ENCODE results near the gene WASHC2C. TPM values are rescaled to one million over a fixed set of nuclear protein-coding genes. Genes with fewer than 3 reads are reported as not detected.
"Not testable (repeated sequence)": the region's sequence is repeated elsewhere in the genome, so short reads cannot be mapped to it uniquely, and the experiment has no call there.

WASHC2C gene
- total and polyA plus RNA-seq, 2 donors (not counting 1 experiment from before 2014, with no cell fraction given) = 57.5 to 64.1 TPM

- TF ChIP-seq, protein P1, sequence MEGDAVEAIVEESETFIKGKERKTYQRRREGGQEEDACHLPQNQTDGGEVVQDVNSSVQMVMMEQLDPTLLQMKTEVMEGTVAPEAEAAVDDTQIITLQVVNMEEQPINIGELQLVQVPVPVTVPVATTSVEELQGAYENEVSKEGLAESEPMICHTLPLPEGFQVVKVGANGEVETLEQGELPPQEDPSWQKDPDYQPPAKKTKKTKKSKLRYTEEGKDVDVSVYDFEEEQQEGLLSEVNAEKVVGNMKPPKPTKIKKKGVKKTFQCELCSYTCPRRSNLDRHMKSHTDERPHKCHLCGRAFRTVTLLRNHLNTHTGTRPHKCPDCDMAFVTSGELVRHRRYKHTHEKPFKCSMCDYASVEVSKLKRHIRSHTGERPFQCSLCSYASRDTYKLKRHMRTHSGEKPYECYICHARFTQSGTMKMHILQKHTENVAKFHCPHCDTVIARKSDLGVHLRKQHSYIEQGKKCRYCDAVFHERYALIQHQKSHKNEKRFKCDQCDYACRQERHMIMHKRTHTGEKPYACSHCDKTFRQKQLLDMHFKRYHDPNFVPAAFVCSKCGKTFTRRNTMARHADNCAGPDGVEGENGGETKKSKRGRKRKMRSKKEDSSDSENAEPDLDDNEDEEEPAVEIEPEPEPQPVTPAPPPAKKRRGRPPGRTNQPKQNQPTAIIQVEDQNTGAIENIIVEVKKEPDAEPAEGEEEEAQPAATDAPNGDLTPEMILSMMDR (conservative IDR thresholded peaks at IDR 0.05 in 1 of 2, IDR thresholded peaks at IDR 0.05 in 1 of 2; ENCODE audit: low read depth in 1 of 2, low read length in 2 of 2) = no peak
- no peak for TF ChIP-seq EZH2 (IDR thresholded peaks at IDR 0.05; ENCODE audit: low read length, missing control alignments)
- no peaks in the 10 kb centered on the region for H3K27me3 ChIP-seq (ENCODE audit: control insufficient read depth, insufficient read depth, low read length)
Observed at GRCh38 chr10:45819552-45819951, 92.5 kb downstream of the WASHC2C start.

GRCh38 chr10:45820107-45820830 is 93.2 kb downstream of the WASHC2C start:
- H3K27ac ChIP-seq (ENCODE audit: insufficient read depth, low read length); H3K79me2 ChIP-seq (ENCODE audit: control insufficient read depth, insufficient read depth, low read length); H4K20me1 ChIP-seq (ENCODE audit: control insufficient read depth, extremely low read depth, insufficient read depth, low read length); H3K27me3 ChIP-seq (ENCODE audit: control insufficient read depth, insufficient read depth, low read length); H3K9ac ChIP-seq (ENCODE audit: insufficient read depth, low read length); H3K9me3 ChIP-seq (ENCODE audit: control insufficient read depth, insufficient read depth, low read depth, low read length); H3K4me1 ChIP-seq (ENCODE audit: control insufficient read depth, extremely low read depth, insufficient read depth, low read length); H3K4me2 ChIP-seq (ENCODE audit: extremely low read depth, insufficient read depth, low read length); H3K4me3 ChIP-seq (replicated peaks in 1 of 4; ENCODE audit: control extremely low read depth in 1 of 4, insufficient read depth in 1 of 4, low read depth in 3 of 4, low read length in 4 of 4); H3K36me3 ChIP-seq (ENCODE audit: control insufficient read depth, insufficient read depth, low read length); H2AFZ ChIP-seq (ENCODE audit: low read length): not testable (repeated sequence)
- peak; percentile 8 to 20 for DNase-seq (ENCODE audit: low read depth in 2 of 2)

More at GRCh38 chr10:45819552-45819951, 92.5 kb downstream of the WASHC2C start:
- H3K4me2 ChIP-seq (ENCODE audit: extremely low read depth, insufficient read depth, low read length) = no peak overlapping the region
- no peaks in the 10 kb centered on the region for H3K4me1 ChIP-seq (ENCODE audit: control insufficient read depth, extremely low read depth, insufficient read depth, low read length)
- H4K20me1 ChIP-seq (ENCODE audit: control insufficient read depth, extremely low read depth, insufficient read depth, low read length) = no peaks in the 10 kb centered on the region
- no peaks in the 10 kb centered on the region for H3K79me2 ChIP-seq (ENCODE audit: control insufficient read depth, insufficient read depth, low read length)
- no peaks in the 10 kb centered on the region for H3K9me3 ChIP-seq (ENCODE audit: control insufficient read depth, insufficient read depth, low read depth, low read length)
- no peak overlapping the region for H3K9ac ChIP-seq (ENCODE audit: insufficient read depth, low read length)
- H3K4me3 ChIP-seq (replicated peaks in 1 of 4; ENCODE audit: control extremely low read depth in 1 of 4, insufficient read depth in 1 of 4, low read depth in 3 of 4, low read length in 4 of 4) = no peak overlapping the region
- no peak overlapping the region for H2AFZ ChIP-seq (ENCODE audit: low read length)
- no peak for DNase-seq (ENCODE audit: low read depth in 2 of 2)
- H3K27ac ChIP-seq (ENCODE audit: insufficient read depth, low read length) = no peak overlapping the region
- no peaks in the 10 kb centered on the region for H3K36me3 ChIP-seq (ENCODE audit: control insufficient read depth, insufficient read depth, low read length)

DNA sequence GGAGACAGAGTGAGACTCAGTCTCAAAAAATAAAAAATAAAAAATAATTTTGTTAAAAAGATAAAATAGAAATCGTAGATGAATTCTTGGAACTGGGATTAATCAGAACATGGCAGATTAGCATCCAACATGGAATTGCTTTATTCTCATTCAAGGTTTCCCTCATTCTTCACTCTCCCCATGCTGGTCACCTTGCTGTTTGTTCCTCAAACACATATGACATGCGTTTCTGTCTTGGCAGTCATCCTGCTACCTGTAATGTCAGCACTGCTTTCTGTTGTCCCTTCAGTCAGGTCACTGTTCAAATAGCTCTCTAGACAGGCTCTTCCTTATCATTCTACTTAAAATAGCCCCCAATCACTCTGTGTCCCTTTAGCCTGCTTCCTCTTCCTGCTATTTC is 95.9 kb downstream of the WASHC2C start:
- not testable (repeated sequence) for H3K9ac ChIP-seq (ENCODE audit: insufficient read depth, low read length); H3K27ac ChIP-seq (ENCODE audit: insufficient read depth, low read length); H4K20me1 ChIP-seq (ENCODE audit: control insufficient read depth, extremely low read depth, insufficient read depth, low read length)

More for the DNA sequence above, 95.9 kb downstream of the WASHC2C start:
- not testable (repeated sequence) for H3K79me2 ChIP-seq (ENCODE audit: control insufficient read depth, insufficient read depth, low read length); DNase-seq (ENCODE audit: low read depth in 2 of 2); H3K4me1 ChIP-seq (ENCODE audit: control insufficient read depth, extremely low read depth, insufficient read depth, low read length); H3K4me3 ChIP-seq (replicated peaks in 1 of 4; ENCODE audit: control extremely low read depth in 1 of 4, insufficient read depth in 1 of 4, low read depth in 3 of 4, low read length in 4 of 4); H2AFZ ChIP-seq (ENCODE audit: low read length); H3K4me2 ChIP-seq (ENCODE audit: extremely low read depth, insufficient read depth, low read length); H3K27me3 ChIP-seq (ENCODE audit: control insufficient read depth, insufficient read depth, low read length); H3K9me3 ChIP-seq (ENCODE audit: control insufficient read depth, insufficient read depth, low read depth, low read length); H3K36me3 ChIP-seq (ENCODE audit: control insufficient read depth, insufficient read depth, low read length)

Other genes starting within 250 kb of the WASHC2C start
- 7.2 and 9.6 TPM in 2 replicates for gene ZFAND4, start 54.5 kb upstream of the WASHC2C start, total RNA-seq
- gene ZFAND4, start 54.5 kb upstream of the WASHC2C start, polyA plus RNA-seq = 1.8 and 2.5 TPM in 2 replicates
- 1.8 and 3.3 TPM in 2 replicates for gene AGAP4, start 120.2 kb downstream of the WASHC2C start, total RNA-seq
- gene AGAP4, start 120.2 kb downstream of the WASHC2C start, polyA plus RNA-seq = 3.7 and 8.1 TPM in 2 replicates
- 55.0 and 58.8 TPM in 2 replicates for gene TIMM23, start 245.2 kb downstream of the WASHC2C start, total RNA-seq
- gene TIMM23, start 245.2 kb downstream of the WASHC2C start, polyA plus RNA-seq = 130 and 145 TPM in 2 replicates